GM10248 (cell line): ENCODE measurements around the gene STAT5A.

Experiments used
- CTCF ChIA-PET: fragments of 300-600 bp; sonication (Branson Sonifier 250); formaldehyde crosslinking; extraction: SDS; loops from one replicate; lab custom pipeline; 2021; ENCODE audit warnings: antibody characterized with exemption; lab: Yijun Ruan, JAX
- POLR2A ChIA-PET: fragments of 350-650 bp; sonication (Branson Sonifier 250); formaldehyde crosslinking; extraction: SDS; loops from one replicate; lab custom pipeline; 2020; ENCODE audit warnings: antibody characterized with exemption; lab: Yijun Ruan, JAX
- DNase-seq: peaks from one replicate; pipeline ENCODE4 v3.0.0; 2012; ENCODE audit errors: extremely low spot score
- CTCF ChIP-seq: IDR thresholded peaks from 2 replicates; pipeline ENCODE4 v1.5.1; 2012; ENCODE audit warnings: mild to moderate bottlenecking, low read depth; ENCODE audit errors: extremely low read depth, missing control alignments, control extremely low read depth

Gene STAT5A

GRCh38 chr17:42287305-42287976 is 857 bp upstream of the STAT5A start:
- TF ChIP-seq CTCF: no peak
- peak; percentile 63 for DNase-seq
- CTCF ChIA-PET: interaction anchor here (1.2 to 1.3 kb wide), 2 partner anchors 65 to 117 kb away, joined by 3 to 6 read pairs; no protein-coding TSS in a partner anchor
- POLR2A ChIA-PET: interaction anchor here (0.6 kb wide), 1 partner anchor 291 kb away, joined by 3 read pairs; no protein-coding TSS in a partner anchor

- peak; percentile 60 for DNase-seq
- CTCF ChIA-PET: interaction anchor here (0.9 to 2.7 kb wide), 6 partner anchors 11 to 114 kb away, joined by 3 to 15 read pairs (median 5); no protein-coding TSS in a partner anchor
- TF ChIP-seq CTCF: no peak
- POLR2A ChIA-PET: interaction anchor here (0.9 kb wide), 1 partner anchor 13 kb away, joined by 5 read pairs; no protein-coding TSS in a partner anchor
These were observed 709 bp downstream of the STAT5A start for GRCh38 chr17:42288803-42289610.

- CTCF ChIA-PET: interaction anchor here (1.1 to 2.7 kb wide), 6 partner anchors 12 to 113 kb away, joined by 4 to 15 read pairs (median 5); no protein-coding TSS in a partner anchor
- TF ChIP-seq CTCF: no peak
- POLR2A ChIA-PET: no interaction called here
- no peak for DNase-seq
These were observed 1.4 kb downstream of the STAT5A start for GRCh38 chr17:42289611-42290181.

- no peak for TF ChIP-seq CTCF
- ChIA-PET CTCF (interaction anchor here (1.2 to 2.7 kb wide), 4 partner anchors 14 to 112 kb away, joined by 4 to 15 read pairs (median 9); no protein-coding TSS in a partner anchor), POLR2A (no interaction called here)
- DNase-seq: no peak
These were observed 2.3 kb downstream of the STAT5A start for GRCh38 chr17:42290577-42290976.

GRCh38 chr17:42291129-42291528 is 2.8 kb downstream of the STAT5A start:
- no peak for TF ChIP-seq CTCF
- no peak for DNase-seq
- POLR2A ChIA-PET: no interaction called here
- CTCF ChIA-PET: interaction anchor here (0.9 to 2.0 kb wide), 4 partner anchors 21 to 226 kb away, joined by 3 to 7 read pairs (median 4); no protein-coding TSS in a partner anchor
